ENCODE data around the gene CTDP1. TPM values are rescaled to one million over a fixed set of nuclear protein-coding genes. Genes with fewer than 3 reads are reported as not detected.

CTDP1 gene
- total RNA-seq, 1 donor: 20.7 TPM

DNA sequence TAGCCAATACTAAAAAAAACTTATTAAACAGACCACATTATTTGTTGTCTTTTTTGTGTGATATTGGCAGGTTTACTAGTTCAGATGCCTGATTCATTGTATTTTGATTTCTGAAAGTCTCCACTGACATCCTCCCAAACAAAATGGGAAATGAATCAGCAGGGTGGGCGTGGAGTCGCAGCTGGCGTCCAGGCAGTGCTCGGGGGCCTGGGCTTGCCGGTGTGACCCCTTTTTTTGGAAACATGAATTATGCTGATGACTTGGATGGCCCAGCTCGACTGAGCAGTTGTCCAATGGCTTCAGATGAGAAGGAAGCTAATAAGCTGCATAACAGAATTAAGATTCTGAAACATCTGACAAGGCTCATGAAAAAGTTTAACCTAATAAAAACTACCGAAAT lies 116.4 kb downstream of the CTDP1 start:
- TF ChIP-seq, protein P1, sequence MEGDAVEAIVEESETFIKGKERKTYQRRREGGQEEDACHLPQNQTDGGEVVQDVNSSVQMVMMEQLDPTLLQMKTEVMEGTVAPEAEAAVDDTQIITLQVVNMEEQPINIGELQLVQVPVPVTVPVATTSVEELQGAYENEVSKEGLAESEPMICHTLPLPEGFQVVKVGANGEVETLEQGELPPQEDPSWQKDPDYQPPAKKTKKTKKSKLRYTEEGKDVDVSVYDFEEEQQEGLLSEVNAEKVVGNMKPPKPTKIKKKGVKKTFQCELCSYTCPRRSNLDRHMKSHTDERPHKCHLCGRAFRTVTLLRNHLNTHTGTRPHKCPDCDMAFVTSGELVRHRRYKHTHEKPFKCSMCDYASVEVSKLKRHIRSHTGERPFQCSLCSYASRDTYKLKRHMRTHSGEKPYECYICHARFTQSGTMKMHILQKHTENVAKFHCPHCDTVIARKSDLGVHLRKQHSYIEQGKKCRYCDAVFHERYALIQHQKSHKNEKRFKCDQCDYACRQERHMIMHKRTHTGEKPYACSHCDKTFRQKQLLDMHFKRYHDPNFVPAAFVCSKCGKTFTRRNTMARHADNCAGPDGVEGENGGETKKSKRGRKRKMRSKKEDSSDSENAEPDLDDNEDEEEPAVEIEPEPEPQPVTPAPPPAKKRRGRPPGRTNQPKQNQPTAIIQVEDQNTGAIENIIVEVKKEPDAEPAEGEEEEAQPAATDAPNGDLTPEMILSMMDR (IDR thresholded peaks at IDR 0.05; ENCODE audit: insufficient read depth, low read depth, low read length): no peak
- H3K4me3 ChIP-seq (ENCODE audit: low read depth, low read length): no peak overlapping the region
- DNase-seq (ENCODE audit: low read depth): no peak

DNA sequence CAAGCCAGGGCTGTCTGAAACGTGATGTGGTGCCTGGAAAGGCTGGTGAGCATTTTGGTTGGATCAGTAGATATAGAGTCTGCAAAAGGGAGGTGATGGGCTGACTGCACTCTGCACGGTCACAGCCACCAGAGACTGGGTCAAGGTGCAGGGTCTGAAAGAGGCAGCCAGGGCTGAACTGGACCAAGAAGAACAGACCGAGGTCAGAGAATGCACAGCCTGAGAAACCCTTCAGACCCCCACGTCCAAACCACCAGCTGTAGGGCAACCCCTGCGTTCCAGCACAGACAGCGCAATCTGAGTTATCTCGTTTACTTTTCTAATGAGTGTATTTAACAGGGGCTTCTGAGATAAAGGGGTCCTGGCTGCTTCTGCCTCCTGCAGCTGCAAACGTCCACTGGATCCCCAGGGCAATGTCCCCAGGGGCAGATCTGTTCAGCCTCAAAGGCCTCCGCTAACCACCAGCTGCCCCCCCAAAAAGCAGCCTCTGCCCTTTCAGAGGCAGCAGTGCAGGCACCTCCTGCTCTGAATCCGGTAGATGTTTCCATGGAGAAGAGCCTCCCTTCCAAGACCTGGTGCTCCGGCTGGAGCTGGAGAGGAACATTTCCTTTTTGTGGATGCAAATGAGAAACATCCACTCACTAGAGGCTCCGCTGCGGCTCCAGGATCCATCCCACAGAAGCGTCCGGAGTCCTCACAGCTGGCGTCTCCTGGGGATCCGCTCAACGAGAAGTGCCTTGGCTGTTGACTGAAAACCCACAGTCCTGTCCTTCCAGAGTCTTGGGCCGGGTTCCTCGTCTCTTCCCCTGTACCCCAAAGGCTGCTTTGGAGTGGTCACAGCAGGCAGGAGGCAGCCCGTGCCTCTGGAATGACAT lies 117.2 kb downstream of the CTDP1 start:
- H3K4me3 ChIP-seq (ENCODE audit: low read depth, low read length): no peak overlapping the region
- no peak for DNase-seq (ENCODE audit: low read depth)
- TF ChIP-seq, protein P1 (IDR thresholded peaks at IDR 0.05; ENCODE audit: insufficient read depth, low read depth, low read length): no peak

DNA sequence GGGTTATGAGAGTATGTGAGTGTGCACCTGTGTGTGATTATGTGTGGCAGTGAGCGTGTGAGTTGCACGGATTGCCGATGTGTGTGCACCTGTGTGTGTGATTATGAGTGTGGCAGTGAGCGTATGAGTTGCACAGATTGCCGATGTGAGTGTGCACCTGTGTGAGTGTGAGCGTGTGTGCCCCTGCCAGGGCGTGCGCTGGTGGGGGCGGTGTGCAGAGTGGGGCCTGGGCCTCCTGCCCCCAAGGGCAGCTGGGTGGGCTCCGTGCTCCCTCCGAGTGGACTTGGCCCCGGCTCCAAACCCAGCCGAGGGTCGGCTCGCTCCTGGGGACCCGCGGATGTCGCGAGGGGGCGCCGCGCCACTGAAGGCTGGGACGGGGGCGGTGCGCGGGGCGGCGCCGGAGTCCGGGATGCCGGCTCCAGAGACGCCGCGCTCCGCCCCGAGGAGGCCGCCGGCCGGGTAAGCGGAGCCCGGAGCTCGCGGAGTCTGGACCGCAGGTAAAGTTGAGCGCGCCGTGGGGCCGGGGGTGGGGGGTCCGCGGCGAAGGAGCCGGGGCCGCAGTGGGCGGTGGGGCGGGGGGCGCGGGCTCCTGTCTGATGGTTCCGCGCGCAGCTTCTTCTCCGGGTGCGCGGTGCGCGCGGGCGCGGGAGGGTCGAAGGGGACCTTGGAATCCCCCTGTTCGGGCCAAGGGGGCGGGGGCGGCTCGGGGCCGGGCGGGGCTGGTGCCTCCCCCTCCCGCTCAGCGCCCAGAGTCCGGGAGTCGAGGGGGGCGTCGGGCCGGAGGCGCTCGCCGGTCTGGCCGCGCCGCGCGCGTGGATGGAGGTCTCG lies 118.1 kb downstream of the CTDP1 start, which contains the start of gene KCNG2:
KCNG2 (plus strand) TSS at position 421 of the 828 bp plus-strand sequence. CDS start 65,730 bp downstream, outside the sequence.
- TF ChIP-seq, protein P1 (IDR thresholded peaks at IDR 0.05; ENCODE audit: insufficient read depth, low read depth, low read length): peak; percentile 19
- no peak for DNase-seq (ENCODE audit: low read depth)
- peak within 1 kb of the TSS; percentile 54 for H3K4me3 ChIP-seq (ENCODE audit: low read depth, low read length)

DNA sequence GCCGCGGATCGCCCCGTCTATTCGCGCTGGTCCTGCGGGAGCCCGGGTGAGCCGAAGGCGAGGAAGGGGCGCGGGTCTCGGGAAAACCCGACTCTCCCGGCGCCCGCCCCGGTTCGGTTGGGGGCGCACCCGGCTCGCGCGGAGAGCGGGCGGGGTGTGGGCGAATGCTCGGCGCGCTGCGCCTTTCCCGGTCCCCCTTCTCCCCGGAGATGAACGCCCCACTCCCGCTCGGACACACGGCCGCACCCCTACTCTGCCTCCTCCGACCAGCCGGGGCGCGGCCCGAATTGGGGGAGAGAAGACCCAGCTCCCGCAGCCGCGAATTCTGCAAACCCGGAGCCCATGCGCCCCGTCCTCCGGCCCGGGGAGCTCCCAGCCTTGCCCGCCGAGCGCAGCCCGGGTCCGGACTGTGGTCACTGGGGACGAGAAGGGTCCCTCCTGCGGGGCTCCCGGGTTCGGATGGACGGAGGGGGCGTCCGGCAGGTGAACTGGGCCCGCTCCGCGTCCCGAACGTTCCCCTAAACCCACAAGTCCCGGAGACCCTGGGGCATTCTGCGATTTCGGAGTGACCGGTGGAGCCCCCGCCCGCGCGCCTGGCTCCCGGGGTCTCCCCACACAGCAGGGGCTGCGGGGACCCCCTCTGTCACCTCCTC lies 118.9 kb downstream of the CTDP1 start:
- H3K4me3 ChIP-seq (ENCODE audit: low read depth, low read length): peak overlapping the region; percentile 54
- DNase-seq (ENCODE audit: low read depth): no peak
- TF ChIP-seq, protein P1 (IDR thresholded peaks at IDR 0.05; ENCODE audit: insufficient read depth, low read depth, low read length): no peak

DNA sequence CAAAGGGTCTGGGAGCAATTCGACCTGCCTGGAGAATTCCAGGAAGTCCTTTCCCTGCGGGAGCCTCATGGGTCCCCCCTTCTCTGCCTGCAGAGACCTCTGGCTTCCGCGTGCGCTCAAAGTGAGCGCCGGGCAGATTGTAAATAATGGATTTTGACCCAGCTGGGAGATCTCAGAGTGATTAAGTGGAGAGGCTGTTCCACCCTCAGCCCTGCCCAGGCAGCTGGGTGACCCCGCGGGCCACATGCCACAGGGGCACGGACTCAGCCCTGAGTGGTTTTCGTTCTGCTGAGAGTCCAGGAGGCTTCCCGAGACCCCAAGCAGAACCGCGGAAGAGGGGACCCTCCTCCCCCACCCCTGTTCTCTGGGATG lies 119.4 kb downstream of the CTDP1 start:
- peak overlapping the region; percentile 54 for H3K4me3 ChIP-seq (ENCODE audit: low read depth, low read length)

More for the DNA sequence above, 119.4 kb downstream of the CTDP1 start:
- peak; percentile 38 for DNase-seq (ENCODE audit: low read depth)
- TF ChIP-seq, protein P1 (IDR thresholded peaks at IDR 0.05; ENCODE audit: insufficient read depth, low read depth, low read length): no peak

Measured in fibroblast of villous mesenchyme (primary cell).